ENCODE measurements around the gene SLC6A17.

SLC6A17 gene

DNA sequence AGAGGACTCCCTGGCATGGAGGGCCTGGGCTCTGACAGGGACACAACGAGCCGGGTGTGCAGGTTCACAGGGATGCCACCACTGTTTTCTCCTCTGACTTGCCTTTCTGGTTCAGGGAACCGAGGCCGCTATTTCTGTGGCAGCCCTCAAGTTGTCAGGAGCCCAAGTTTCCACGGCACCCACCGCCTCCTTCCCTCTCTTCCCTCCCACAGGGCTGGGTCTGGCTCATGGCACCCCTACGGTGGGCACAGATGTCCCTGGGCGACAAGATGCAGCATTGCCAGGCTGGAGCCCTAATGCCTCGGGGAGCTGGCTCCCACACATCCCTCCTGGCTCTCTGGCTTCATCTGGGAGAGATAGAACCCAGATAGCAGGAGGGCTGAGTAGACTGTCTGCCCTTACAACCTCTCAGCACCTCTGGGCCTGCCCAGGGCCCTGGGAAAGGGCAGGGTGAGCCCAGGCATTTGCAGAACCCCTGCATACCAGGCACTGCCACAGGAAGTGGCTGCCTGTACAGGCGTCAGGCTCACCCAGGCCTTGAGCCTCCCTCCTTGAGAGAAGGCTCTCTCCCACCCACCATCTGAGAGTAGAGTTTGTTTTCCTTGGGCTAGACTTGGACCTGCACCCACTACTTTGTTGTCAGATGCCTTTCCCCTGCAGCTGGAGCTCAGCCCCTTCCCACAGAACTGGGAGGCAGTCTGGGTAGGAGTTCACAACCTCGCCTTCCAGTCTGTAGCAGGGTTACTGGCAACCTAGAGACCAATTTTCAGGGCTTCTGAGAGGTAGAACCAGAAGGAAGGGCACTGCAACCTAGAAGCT is 80.3 kb downstream of the SLC6A17 start:
- H3K27ac Mint-ChIP-seq = no peak overlapping the region
- no peaks in the 10 kb centered on the region for H3K27me3 Mint-ChIP-seq
- peaks cover 12% of the 10 kb centered on the region for H3K4me1 Mint-ChIP-seq
- peaks cover 2% of the 10 kb centered on the region for H3K36me3 Mint-ChIP-seq
- H3K4me3 Mint-ChIP-seq = no peak overlapping the region
- H3K9me3 Mint-ChIP-seq = no peaks in the 10 kb centered on the region

DNA sequence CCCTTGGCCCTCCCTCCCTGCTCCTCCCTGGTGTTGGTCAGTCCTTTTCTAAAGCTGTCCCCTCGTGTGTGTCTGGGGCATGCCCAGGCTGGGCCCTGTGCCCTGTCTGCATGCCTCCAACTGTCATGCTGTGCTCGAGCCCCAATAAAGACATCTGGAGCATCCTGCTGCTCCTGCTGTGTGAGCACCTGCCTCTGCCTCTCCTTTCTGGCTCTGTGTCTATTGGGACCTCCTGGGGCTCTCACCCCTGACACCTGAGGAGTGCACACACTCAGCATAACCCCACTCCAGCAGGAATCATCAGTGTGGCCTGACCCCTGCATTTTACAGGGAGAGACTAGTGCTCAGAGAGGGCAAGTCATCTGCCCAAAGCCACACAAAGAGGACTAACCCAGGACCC is 83.6 kb downstream of the SLC6A17 start:
- H3K36me3 Mint-ChIP-seq = peaks cover 3% of the 10 kb centered on the region
- H3K4me3 Mint-ChIP-seq = no peak overlapping the region
- H3K9me3 Mint-ChIP-seq = no peaks in the 10 kb centered on the region
- no peak overlapping the region for H3K27ac Mint-ChIP-seq
- H3K27me3 Mint-ChIP-seq = no peaks in the 10 kb centered on the region
- H3K4me1 Mint-ChIP-seq = peaks cover 33% of the 10 kb centered on the region

- peaks cover 4% of the 10 kb centered on the region for H3K36me3 Mint-ChIP-seq
- H3K9me3 Mint-ChIP-seq = no peaks in the 10 kb centered on the region
- peaks cover 33% of the 10 kb centered on the region for H3K4me1 Mint-ChIP-seq
- no peak overlapping the region for H3K27ac Mint-ChIP-seq
- H3K27me3 Mint-ChIP-seq = no peaks in the 10 kb centered on the region
- H3K4me3 Mint-ChIP-seq = no peak overlapping the region
Observed at GRCh38 chr1:110234691-110235090, 84.4 kb downstream of the SLC6A17 start.

GRCh38 chr1:110235181-110235833 is 85.0 kb downstream of the SLC6A17 start:
- Mint-ChIP-seq H3K4me3 (no peak overlapping the region), H3K4me1 (peaks cover 33% of the 10 kb centered on the region), H3K27ac (peak overlapping the region; percentile 93), H3K27me3 (no peaks in the 10 kb centered on the region), H3K9me3 (no peaks in the 10 kb centered on the region), H3K36me3 (peaks cover 4% of the 10 kb centered on the region)

DNA sequence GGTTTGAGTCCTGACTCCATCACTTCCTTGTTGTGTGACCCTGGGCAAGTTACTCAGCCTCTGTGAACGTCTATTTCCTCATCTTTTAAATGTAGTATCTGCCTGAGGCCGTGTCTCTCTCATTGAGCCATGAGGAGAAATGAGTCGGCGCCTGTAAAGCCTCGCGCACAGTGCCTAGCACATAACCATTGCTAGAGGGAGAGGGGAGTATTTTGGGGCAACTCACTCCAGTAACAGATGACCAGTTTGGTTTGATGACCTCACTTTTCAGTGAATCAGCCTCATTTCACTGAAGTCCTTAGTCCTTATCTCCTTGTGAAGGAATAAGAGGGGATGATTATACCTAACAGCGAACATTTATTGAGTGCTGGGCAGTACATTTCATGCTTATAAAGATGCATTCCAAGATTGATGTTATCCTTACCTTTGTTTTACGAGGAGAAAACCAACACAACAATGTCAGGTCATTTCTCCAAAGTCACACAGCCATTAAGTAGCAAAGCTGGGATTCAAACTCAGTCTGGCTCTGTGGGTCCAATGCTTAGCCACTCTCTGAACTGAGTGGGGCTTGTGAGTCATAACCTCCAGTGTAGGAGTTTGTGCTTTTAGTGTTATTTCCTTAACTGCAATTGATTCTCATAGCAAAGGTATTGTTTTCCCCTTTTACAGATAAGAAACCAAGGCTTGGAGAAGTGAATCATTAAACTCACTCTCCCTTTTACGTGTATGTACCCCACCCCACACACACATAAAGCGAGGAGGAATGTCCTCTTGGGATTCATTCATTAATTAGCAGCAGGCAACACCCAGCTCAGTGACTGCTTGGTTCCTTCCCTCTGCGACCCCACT is 85.8 kb downstream of the SLC6A17 start:
- Mint-ChIP-seq H3K9me3 (no peaks in the 10 kb centered on the region), H3K4me1 (peaks cover 33% of the 10 kb centered on the region), H3K27me3 (no peaks in the 10 kb centered on the region), H3K4me3 (peak overlapping the region; percentile 60), H3K27ac (peak overlapping the region; percentile 93), H3K36me3 (peaks cover 4% of the 10 kb centered on the region)

GRCh38 chr1:110237386-110238152 is 87.3 kb downstream of the SLC6A17 start:
- peak overlapping the region; percentile 19 for H3K4me3 Mint-ChIP-seq
- no peaks in the 10 kb centered on the region for H3K27me3 Mint-ChIP-seq
- H3K36me3 Mint-ChIP-seq = peaks cover 4% of the 10 kb centered on the region
- no peak overlapping the region for H3K27ac Mint-ChIP-seq
- H3K4me1 Mint-ChIP-seq = peaks cover 33% of the 10 kb centered on the region
- H3K9me3 Mint-ChIP-seq = no peaks in the 10 kb centered on the region

- Mint-ChIP-seq H3K9me3 (no peaks in the 10 kb centered on the region), H3K27ac (peak overlapping the region; percentile 20), H3K36me3 (peaks cover 4% of the 10 kb centered on the region), H3K4me1 (peaks cover 37% of the 10 kb centered on the region), H3K27me3 (no peaks in the 10 kb centered on the region), H3K4me3 (no peak overlapping the region)
Observed at GRCh38 chr1:110239441-110240430, 89.4 kb downstream of the SLC6A17 start.

- H3K4me1 Mint-ChIP-seq = peaks cover 28% of the 10 kb centered on the region
- H3K9me3 Mint-ChIP-seq = no peaks in the 10 kb centered on the region
- H3K36me3 Mint-ChIP-seq = peaks cover 2% of the 10 kb centered on the region
- no peak overlapping the region for H3K27ac Mint-ChIP-seq
- no peaks in the 10 kb centered on the region for H3K27me3 Mint-ChIP-seq
- no peak overlapping the region for H3K4me3 Mint-ChIP-seq
Observed at GRCh38 chr1:110240476-110241210, 90.3 kb downstream of the SLC6A17 start.

- peaks cover 19% of the 10 kb centered on the region for H3K4me1 Mint-ChIP-seq
- H3K36me3 Mint-ChIP-seq = peaks cover 2% of the 10 kb centered on the region
- H3K4me3 Mint-ChIP-seq = no peak overlapping the region
- H3K27ac Mint-ChIP-seq = no peak overlapping the region
- no peaks in the 10 kb centered on the region for H3K9me3 Mint-ChIP-seq
- H3K27me3 Mint-ChIP-seq = no peaks in the 10 kb centered on the region
Observed at GRCh38 chr1:110241516-110241915, 91.2 kb downstream of the SLC6A17 start.

DNA sequence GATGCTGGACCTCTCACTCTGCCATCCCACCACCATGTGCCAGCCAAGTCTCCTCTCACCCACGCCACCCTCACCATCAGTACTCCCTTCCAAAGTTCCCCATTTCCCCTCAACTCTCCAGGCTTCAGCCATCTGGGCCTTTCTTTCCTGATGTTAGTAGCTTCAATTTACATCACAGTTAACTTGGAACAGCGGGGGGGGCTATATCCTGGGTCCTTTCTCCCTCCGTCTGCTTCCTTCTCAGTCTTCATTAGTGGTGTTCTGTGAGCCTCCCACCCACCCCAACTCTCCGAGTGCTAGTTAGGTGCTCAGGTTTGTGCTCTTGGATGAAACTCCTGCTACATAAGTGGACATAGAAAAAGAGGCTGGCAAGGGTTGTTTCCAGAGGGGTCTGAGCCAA is 91.8 kb downstream of the SLC6A17 start:
- Mint-ChIP-seq H3K27me3 (no peaks in the 10 kb centered on the region), H3K4me1 (peaks cover 14% of the 10 kb centered on the region), H3K36me3 (peaks cover 2% of the 10 kb centered on the region), H3K9me3 (no peaks in the 10 kb centered on the region), H3K27ac (peak overlapping the region; percentile 38), H3K4me3 (no peak overlapping the region)

- Mint-ChIP-seq H3K27ac (peak overlapping the region; percentile 33), H3K4me3 (no peak overlapping the region), H3K4me1 (peaks cover 10% of the 10 kb centered on the region), H3K9me3 (no peaks in the 10 kb centered on the region), H3K27me3 (no peaks in the 10 kb centered on the region), H3K36me3 (peaks cover 2% of the 10 kb centered on the region)
Observed at GRCh38 chr1:110242731-110243130, 92.4 kb downstream of the SLC6A17 start.

- H3K36me3 Mint-ChIP-seq = peaks cover 2% of the 10 kb centered on the region
- peak overlapping the region; percentile 25 for H3K27ac Mint-ChIP-seq
- H3K4me3 Mint-ChIP-seq = no peak overlapping the region
- peaks cover 10% of the 10 kb centered on the region for H3K4me1 Mint-ChIP-seq
- no peaks in the 10 kb centered on the region for H3K9me3 Mint-ChIP-seq
- H3K27me3 Mint-ChIP-seq = no peaks in the 10 kb centered on the region
Observed at GRCh38 chr1:110243146-110243545, 92.9 kb downstream of the SLC6A17 start.

- Mint-ChIP-seq H3K4me3 (no peak overlapping the region), H3K9me3 (no peaks in the 10 kb centered on the region), H3K27ac (peak overlapping the region; percentile 25)
Observed at GRCh38 chr1:110243574-110243973, 93.3 kb downstream of the SLC6A17 start.

More at GRCh38 chr1:110243574-110243973, 93.3 kb downstream of the SLC6A17 start:
- peaks cover 7% of the 10 kb centered on the region for H3K4me1 Mint-ChIP-seq
- H3K27me3 Mint-ChIP-seq = no peaks in the 10 kb centered on the region
- peaks cover 2% of the 10 kb centered on the region for H3K36me3 Mint-ChIP-seq

Data from activated naive CD4-positive, alpha-beta T cell treated with anti-CD3 and anti-CD28 coated beads, Interleukin-2, amount 50 U/mL, for 24 hours (primary cell).